Loucy (cell line): ENCODE results near the gene SLC7A4.
"Not testable (repeated sequence)": the region's sequence is repeated elsewhere in the genome, so short reads cannot be mapped to it uniquely, and the experiment has no call there.

Experiments
- H2AFZ ChIP-seq: fragments of 200-600 bp; sonication (generic); 2 replicates; pipeline ENCODE4 v1.6.0; 2016; ENCODE audit warnings: antibody characterized with exemption, mild to moderate bottlenecking, low read length, moderate library complexity
- H3F3A ChIP-seq: fragments of 200-600 bp; 2 replicates; pipeline ENCODE4 v1.6.0; 2016; ENCODE audit warnings: antibody characterized with exemption, low read depth, mild to moderate bottlenecking
- H3K27me3 ChIP-seq: fragments of 200-600 bp; sonication (generic); 2 replicates; pipeline ENCODE4 v1.6.1; 2014; ENCODE audit warnings: low read length, mild to moderate bottlenecking; ENCODE audit not compliant: insufficient read depth, poor library complexity, severe bottlenecking
- H3K36me3 ChIP-seq: fragments of 200-600 bp; sonication (generic); 2 replicates; pipeline ENCODE4 v1.6.1; 2016; ENCODE audit warnings: low read length; ENCODE audit not compliant: insufficient read depth
- H3K4me1 ChIP-seq: fragments of 200-600 bp; sonication (generic); 2 replicates; pipeline ENCODE4 v1.5.1; 2014; ENCODE audit warnings: low read length, mild to moderate bottlenecking; ENCODE audit not compliant: insufficient read depth, poor library complexity, severe bottlenecking
- H3K4me2 ChIP-seq: fragments of 200-600 bp; sonication (generic); 2 replicates; pipeline ENCODE4 v1.6.0; 2014; ENCODE audit warnings: antibody characterized with exemption, low read length, low read depth, mild to moderate bottlenecking; ENCODE audit not compliant: poor library complexity, severe bottlenecking
- H3K4me3 ChIP-seq: fragments of 200-600 bp; sonication (generic); 2 replicates; pipeline ENCODE4 v1.5.1; 2014; ENCODE audit warnings: low read length, mild to moderate bottlenecking, mixed read lengths; ENCODE audit not compliant: poor library complexity, severe bottlenecking
- H3K79me2 ChIP-seq: fragments of 200-600 bp; sonication (generic); 2 replicates; pipeline ENCODE4 v1.6.1; 2014; ENCODE audit warnings: low read length; ENCODE audit not compliant: insufficient read depth
- H3K9ac ChIP-seq: fragments of 200-600 bp; sonication (generic); 2 replicates; pipeline ENCODE4 v1.6.0; 2014; ENCODE audit warnings: mild to moderate bottlenecking, low read depth, low read length, moderate library complexity; ENCODE audit not compliant: poor library complexity, severe bottlenecking
- H3K9me2 ChIP-seq: fragments of 200-600 bp; sonication (generic); replicated peaks from 2 replicates; pipeline ENCODE4 v1.6.1; 2016; ENCODE audit warnings: low read depth, low read length, mixed read lengths
- H3K9me3 ChIP-seq: fragments of 200-600 bp; sonication (generic); 2 replicates; pipeline ENCODE4 v1.6.1; 2014; ENCODE audit warnings: mild to moderate bottlenecking, antibody characterized with exemption, low read length, low read depth; ENCODE audit not compliant: insufficient read depth
- H4K20me1 ChIP-seq: fragments of 200-600 bp; sonication (generic); 2 replicates; pipeline ENCODE4 v1.6.0; 2014; ENCODE audit warnings: antibody characterized with exemption, low read length, mild to moderate bottlenecking; ENCODE audit not compliant: insufficient read depth, poor library complexity, severe bottlenecking
- CTCF ChIP-seq: fragments of 200-600 bp; sonication (generic); conservative IDR thresholded peaks from 2 replicates; pipeline ENCODE4 v1.5.1; 2014; ENCODE audit warnings: mild to moderate bottlenecking, antibody characterized with exemption, low read length
- EZH2phosphoT487 ChIP-seq: fragments of 200-600 bp; IDR thresholded peaks from 2 replicates; pipeline ENCODE4 v1.6.1; 2018; ENCODE audit warnings: antibody characterized with exemption, mild to moderate bottlenecking, moderate library complexity, borderline replicate concordance

The SLC7A4 gene

GRCh38 chr22:21064917-21065864 is 32.8 kb upstream of the SLC7A4 start:
- no peak overlapping the region for H3K4me3 ChIP-seq

GRCh38 chr22:21064425-21064824 is 32.1 kb upstream of the SLC7A4 start:
- H4K20me1 ChIP-seq, H3K9me3 ChIP-seq, H3K36me3 ChIP-seq, H3K4me2 ChIP-seq, H3F3A ChIP-seq, H3K9me2 ChIP-seq, H3K79me2 ChIP-seq, H2AFZ ChIP-seq, H3K4me3 ChIP-seq, H3K27me3 ChIP-seq, H3K9ac ChIP-seq, H3K4me1 ChIP-seq: not testable (repeated sequence)

More at GRCh38 chr22:21064917-21065864, 32.8 kb upstream of the SLC7A4 start:
- H3K27me3 ChIP-seq = no peaks in the 10 kb centered on the region
- no peaks in the 10 kb centered on the region for H3K9me3 ChIP-seq
- H3K36me3 ChIP-seq = no peaks in the 10 kb centered on the region
- H3K9ac ChIP-seq = no peak overlapping the region
- H3K4me1 ChIP-seq = no peaks in the 10 kb centered on the region
- no peak for TF ChIP-seq CTCF
- TF ChIP-seq EZH2phosphoT487 = no peak
- H3K4me2 ChIP-seq = no peak overlapping the region
- H3K79me2 ChIP-seq = no peaks in the 10 kb centered on the region
- no peaks in the 10 kb centered on the region for H3K9me2 ChIP-seq
- H3F3A ChIP-seq = no peaks in the 10 kb centered on the region
- no peak overlapping the region for H2AFZ ChIP-seq
- no peaks in the 10 kb centered on the region for H4K20me1 ChIP-seq

GRCh38 chr22:21061660-21062321 is 29.4 kb upstream of the SLC7A4 start:
- not testable (repeated sequence) for H3K36me3 ChIP-seq, H3K4me1 ChIP-seq, H3K9me2 ChIP-seq, H4K20me1 ChIP-seq, H3K27me3 ChIP-seq, H3K9ac ChIP-seq, H3K4me3 ChIP-seq, H3K4me2 ChIP-seq, H3K79me2 ChIP-seq, H3F3A ChIP-seq, H2AFZ ChIP-seq, H3K9me3 ChIP-seq

- not testable (repeated sequence) for H3F3A ChIP-seq, H3K4me3 ChIP-seq, H3K9ac ChIP-seq, H3K79me2 ChIP-seq, H3K9me2 ChIP-seq, H3K9me3 ChIP-seq, H3K27me3 ChIP-seq, H4K20me1 ChIP-seq, H2AFZ ChIP-seq, H3K4me2 ChIP-seq, H3K36me3 ChIP-seq
- peaks cover 13% of the 10 kb centered on the region for H3K4me1 ChIP-seq
These were observed 28.0 kb upstream of the SLC7A4 start for GRCh38 chr22:21060363-21060762.
